Esophagus squamous epithelium (tissue), 5 donors: Measurements from ENCODE around the gene UGT1A6. TPM values are rescaled to one million over a fixed set of nuclear protein-coding genes. Genes with fewer than 3 reads are reported as not detected.

Experiments
- DNase-seq: peaks from one replicate; lab custom pipeline; 2025; lab: John Stamatoyannopoulos, UW
- H3K27ac ChIP-seq, 4 donors: fragments of 200-600 bp; sonication (generic); one replicate each; pipeline ENCODE4 v1.5.1; 2016 to 2019; ENCODE audit warnings: mild to moderate bottlenecking in 1 of 4
- H3K27me3 ChIP-seq, 4 donors: fragments of 200-600 bp; sonication (generic); 1 replicate in 3 of 4; 2 replicates in 1 of 4; pipeline versions ENCODE4 v1.5.1 to v1.6.0; 2017 to 2021; ENCODE audit warnings: antibody characterized with exemption in 1 of 4
- H3K36me3 ChIP-seq, 3 donors: fragments of 200-600 bp; sonication (generic); one replicate each; pipeline ENCODE4 v1.5.1; 2016 to 2019
- H3K4me1 ChIP-seq, 3 donors: fragments of 200-600 bp; sonication (generic); one replicate each; pipeline ENCODE4 v1.5.1; 2017 to 2019
- H3K4me3 ChIP-seq, 4 donors: fragments of 200-600 bp; sonication (generic); 1 replicate in 3 of 4; 2 replicates in 1 of 4; pipeline ENCODE4 v1.5.1; 2016 to 2019; ENCODE audit warnings: mild to moderate bottlenecking in 2 of 4, moderate library complexity in 1 of 4
- H3K9me3 ChIP-seq, 3 donors: fragments of 200-600 bp; sonication (generic); one replicate each; pipeline ENCODE4 v1.5.1; 2016 to 2019
- CTCF ChIP-seq, 6 experiments: fragments of 450-650 bp in 4 of 6; fragments of 200-600 bp in 2 of 6; sonication (generic) in 2 of 6; IDR thresholded peaks; one replicate each; pipeline ENCODE4 v1.5.1; 2016 to 2019; ENCODE audit warnings: antibody characterized with exemption in 6 of 6, mild to moderate bottlenecking in 4 of 6, moderate library complexity in 4 of 6
- POLR2A ChIP-seq, 4 donors: fragments of 450-650 bp; IDR thresholded peaks; one replicate each; pipeline ENCODE4 v1.6.1; 2017; ENCODE audit warnings: antibody characterized with exemption in 4 of 4, mild to moderate bottlenecking in 4 of 4, moderate library complexity in 3 of 4
- WGBS, 2 donors: methylation state at CpG; one replicate each; pipeline ENCODE4 v1.1.5; 2018; 5-methylcytosine and 5-hydroxymethylcytosine counted together
- intact Hi-C: fragments of 100-400 bp; cut with DNase I; formaldehyde crosslinking; loops from one replicate; pipeline ENCODE4 v1.15.0; 2022
- total RNA-seq, 4 donors: library from RNA; depleted of rRNA; stranded (reverse); fragments of >200 nt; gene quantifications; one replicate each; pipeline ENCODE4 v1.1.0, GENCODE V29; 2016
- donor health status: DM: yes; HTN: yes; CAD: no.

The UGT1A6 gene
- total RNA-seq, 4 donors from 2014 or later, result 30.8 to 67.1 (median 61.3) TPM

GRCh38 chr2:233794128-233794658 lies 101.5 kb downstream of the UGT1A6 start:
- Histone ChIP-seq H3K4me3 (no peak overlapping the region), H3K36me3 (no peaks in the 10 kb centered on the region), H3K4me1 (no peaks in the 10 kb centered on the region), H3K27ac (no peak overlapping the region), H3K9me3 (no peaks in the 10 kb centered on the region), H3K27me3 (no peaks in the 10 kb centered on the region)
- 84 to 100% methylated on average over 1 to 9 of the region's 17 CpGs for WGBS, 2 donors
- TF ChIP-seq POLR2A (IDR thresholded peaks at IDR 0.05), result no peak
- no peak for TF ChIP-seq CTCF (IDR thresholded peaks at IDR 0.05)
- intact Hi-C loops, result no loop called here
- DNase-seq, result no peak

GRCh38 chr2:233795735-233796171 lies 103.1 kb downstream of the UGT1A6 start:
- Histone ChIP-seq H3K27ac (no peak overlapping the region), H3K27me3 (no peaks in the 10 kb centered on the region), H3K4me1 (no peaks in the 10 kb centered on the region), H3K9me3 (no peaks in the 10 kb centered on the region), H3K4me3 (no peak overlapping the region), H3K36me3 (no peaks in the 10 kb centered on the region)
- no peak for DNase-seq
- 89% methylated on average over 6 of the region's 13 CpGs; no CpG with 5 or more reads in 1 of the 2 donors for WGBS, 2 donors
- intact Hi-C loops, result no loop called here
- TF ChIP-seq POLR2A (IDR thresholded peaks at IDR 0.05) (no peak), CTCF (IDR thresholded peaks at IDR 0.05) (no peak)

GRCh38 chr2:233796254-233796653 lies 103.6 kb downstream of the UGT1A6 start:
- no peak for DNase-seq
- TF ChIP-seq CTCF (IDR thresholded peaks at IDR 0.05), result no peak
- TF ChIP-seq POLR2A (IDR thresholded peaks at IDR 0.05), result no peak
- H3K4me1 ChIP-seq, result no peaks in the 10 kb centered on the region
- H3K27me3 ChIP-seq, result no peaks in the 10 kb centered on the region
- WGBS, 2 donors, result 62 to 74% methylated on average over 6 to 9 of the region's 9 CpGs
- intact Hi-C loops, result no loop called here
- H3K27ac ChIP-seq, result no peak overlapping the region
- no peaks in the 10 kb centered on the region for H3K9me3 ChIP-seq
- no peaks in the 10 kb centered on the region for H3K36me3 ChIP-seq
- no peak overlapping the region for H3K4me3 ChIP-seq

GRCh38 chr2:233798335-233799086 lies 105.8 kb downstream of the UGT1A6 start:
- Histone ChIP-seq H3K4me1 (no peaks in the 10 kb centered on the region), H3K27me3 (peaks cover 0 to 10% (median 0%) of the 10 kb centered on the region in 4 donors), H3K4me3 (no peak overlapping the region), H3K27ac (no peak overlapping the region), H3K36me3 (no peaks in the 10 kb centered on the region), H3K9me3 (no peaks in the 10 kb centered on the region)
- no peak for TF ChIP-seq CTCF (IDR thresholded peaks at IDR 0.05)
- TF ChIP-seq POLR2A (IDR thresholded peaks at IDR 0.05), result no peak
- no peak for DNase-seq
- intact Hi-C loops, result no loop called here
- WGBS, 2 donors, result 74 to 82% methylated on average over 6 to 7 of the region's 14 CpGs

- intact Hi-C loops, result no loop called here
- H3K27ac ChIP-seq, result no peak overlapping the region
- H3K4me1 ChIP-seq, result no peaks in the 10 kb centered on the region
- WGBS, 2 donors, result 64 to 70% methylated on average over 7 of the region's 7 CpGs
- H3K4me3 ChIP-seq, result no peak overlapping the region
- no peak for DNase-seq
- H3K9me3 ChIP-seq, result no peaks in the 10 kb centered on the region
- no peak for TF ChIP-seq CTCF (IDR thresholded peaks at IDR 0.05)
- TF ChIP-seq POLR2A (IDR thresholded peaks at IDR 0.05), result no peak
- peaks cover 0 to 15% (median 0%) of the 10 kb centered on the region in 4 donors for H3K27me3 ChIP-seq
- H3K36me3 ChIP-seq, result no peaks in the 10 kb centered on the region
Measured at GRCh38 chr2:233799087-233799665, 106.5 kb downstream of the UGT1A6 start.
